ENCODE results near the gene ANKFN1.
"Not testable (repeated sequence)": the region's sequence is repeated elsewhere in the genome, so short reads cannot be mapped to it uniquely, and the experiment has no call there.

Gene ANKFN1

DNA sequence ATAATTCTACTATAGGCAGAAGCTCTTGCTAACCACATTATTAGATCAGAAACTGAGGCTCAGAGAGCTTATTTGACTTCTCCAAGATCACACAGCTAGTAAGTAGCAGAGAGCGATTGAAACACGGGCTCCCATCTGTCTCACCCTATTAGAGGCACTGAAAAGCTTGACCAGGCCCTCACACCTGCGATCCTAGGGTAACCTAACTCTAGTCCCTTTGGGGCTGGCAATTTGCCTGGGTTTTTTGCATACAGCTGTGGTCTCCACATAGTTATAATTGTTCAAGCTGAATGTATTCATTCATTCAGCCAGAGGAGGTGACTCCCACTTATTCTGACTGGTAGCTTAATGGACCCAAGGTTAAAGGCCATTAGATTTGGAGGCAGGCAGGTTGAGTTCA lies 121.2 kb downstream of the ANKFN1 start:
- H3K4me3 ChIP-seq (replicated peaks; ENCODE audit: low read depth, low read length) = no peak overlapping the region
- DNase-seq (ENCODE audit: low read depth) = no peak
- TF ChIP-seq, protein P1, sequence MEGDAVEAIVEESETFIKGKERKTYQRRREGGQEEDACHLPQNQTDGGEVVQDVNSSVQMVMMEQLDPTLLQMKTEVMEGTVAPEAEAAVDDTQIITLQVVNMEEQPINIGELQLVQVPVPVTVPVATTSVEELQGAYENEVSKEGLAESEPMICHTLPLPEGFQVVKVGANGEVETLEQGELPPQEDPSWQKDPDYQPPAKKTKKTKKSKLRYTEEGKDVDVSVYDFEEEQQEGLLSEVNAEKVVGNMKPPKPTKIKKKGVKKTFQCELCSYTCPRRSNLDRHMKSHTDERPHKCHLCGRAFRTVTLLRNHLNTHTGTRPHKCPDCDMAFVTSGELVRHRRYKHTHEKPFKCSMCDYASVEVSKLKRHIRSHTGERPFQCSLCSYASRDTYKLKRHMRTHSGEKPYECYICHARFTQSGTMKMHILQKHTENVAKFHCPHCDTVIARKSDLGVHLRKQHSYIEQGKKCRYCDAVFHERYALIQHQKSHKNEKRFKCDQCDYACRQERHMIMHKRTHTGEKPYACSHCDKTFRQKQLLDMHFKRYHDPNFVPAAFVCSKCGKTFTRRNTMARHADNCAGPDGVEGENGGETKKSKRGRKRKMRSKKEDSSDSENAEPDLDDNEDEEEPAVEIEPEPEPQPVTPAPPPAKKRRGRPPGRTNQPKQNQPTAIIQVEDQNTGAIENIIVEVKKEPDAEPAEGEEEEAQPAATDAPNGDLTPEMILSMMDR (IDR thresholded peaks at IDR 0.05; ENCODE audit: low read length, missing control alignments) = no peak

DNA sequence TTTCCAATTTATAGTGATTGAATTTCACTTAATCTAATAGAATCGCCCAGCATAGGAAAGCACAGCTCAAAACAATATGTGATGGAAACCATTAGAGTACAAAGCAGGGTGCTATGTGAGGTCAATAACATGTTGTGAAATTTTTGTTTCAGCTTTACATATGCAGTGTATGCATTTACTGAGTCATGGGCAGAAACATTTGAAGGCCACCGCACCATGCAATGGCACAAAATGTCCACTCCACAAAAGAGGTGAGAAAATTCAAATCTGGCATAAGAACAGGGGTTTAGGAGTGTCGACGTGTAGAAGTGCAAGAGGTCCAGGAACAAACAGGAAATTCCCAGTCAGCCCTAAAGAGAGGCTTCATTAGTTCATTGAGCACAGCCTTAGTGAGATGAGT lies 131.2 kb downstream of the ANKFN1 start:
- H3K4me3 ChIP-seq (replicated peaks; ENCODE audit: low read depth, low read length) = no peak overlapping the region
- TF ChIP-seq, protein P1 (IDR thresholded peaks at IDR 0.05; ENCODE audit: low read length, missing control alignments) = no peak
- no peak for DNase-seq (ENCODE audit: low read depth)

DNA sequence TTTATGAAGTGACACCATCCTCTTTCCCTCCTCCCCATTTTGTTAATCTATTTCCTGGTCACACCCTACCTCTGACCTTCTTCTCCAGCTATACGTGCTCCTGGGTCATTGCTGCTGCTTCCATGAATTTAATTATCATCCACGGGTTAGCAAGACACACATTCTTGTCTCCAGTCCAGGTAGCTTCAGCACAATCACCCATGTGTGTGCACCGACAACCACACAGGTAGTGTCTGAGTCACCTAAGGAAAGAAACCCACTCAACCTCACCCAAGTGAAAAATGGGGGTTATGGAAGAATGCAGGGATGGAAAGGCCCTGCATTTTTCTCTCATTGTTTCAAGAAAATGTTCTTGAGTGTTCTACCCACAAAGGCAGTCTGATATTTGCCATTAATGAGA lies 135.5 kb downstream of the ANKFN1 start:
- DNase-seq (ENCODE audit: low read depth); H3K4me3 ChIP-seq (replicated peaks; ENCODE audit: low read depth, low read length): not testable (repeated sequence)

DNA sequence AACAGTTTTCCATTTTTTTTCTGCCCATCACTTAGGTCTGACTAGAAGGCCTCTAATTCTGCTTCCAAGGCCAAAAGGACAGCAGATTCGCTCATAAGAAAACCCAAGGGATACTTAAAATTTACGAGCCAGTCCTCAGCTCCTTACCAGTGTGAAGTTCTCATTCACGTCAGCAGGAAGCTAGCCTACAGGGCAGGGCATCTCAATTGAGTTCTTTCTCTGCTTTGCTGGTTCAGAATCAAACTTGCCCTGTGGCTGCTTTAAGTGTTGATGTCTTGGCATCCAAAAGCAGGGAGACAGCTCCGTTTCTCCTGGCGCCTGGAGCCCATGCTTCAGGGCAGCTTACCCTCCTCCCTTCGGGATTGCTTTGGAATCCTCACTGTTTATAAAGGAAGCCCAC lies 136.0 kb downstream of the ANKFN1 start:
- TF ChIP-seq, protein P1 (IDR thresholded peaks at IDR 0.05; ENCODE audit: low read length, missing control alignments) = no peak
- no peak overlapping the region for H3K4me3 ChIP-seq (replicated peaks; ENCODE audit: low read depth, low read length)
- no peak for DNase-seq (ENCODE audit: low read depth)

DNA sequence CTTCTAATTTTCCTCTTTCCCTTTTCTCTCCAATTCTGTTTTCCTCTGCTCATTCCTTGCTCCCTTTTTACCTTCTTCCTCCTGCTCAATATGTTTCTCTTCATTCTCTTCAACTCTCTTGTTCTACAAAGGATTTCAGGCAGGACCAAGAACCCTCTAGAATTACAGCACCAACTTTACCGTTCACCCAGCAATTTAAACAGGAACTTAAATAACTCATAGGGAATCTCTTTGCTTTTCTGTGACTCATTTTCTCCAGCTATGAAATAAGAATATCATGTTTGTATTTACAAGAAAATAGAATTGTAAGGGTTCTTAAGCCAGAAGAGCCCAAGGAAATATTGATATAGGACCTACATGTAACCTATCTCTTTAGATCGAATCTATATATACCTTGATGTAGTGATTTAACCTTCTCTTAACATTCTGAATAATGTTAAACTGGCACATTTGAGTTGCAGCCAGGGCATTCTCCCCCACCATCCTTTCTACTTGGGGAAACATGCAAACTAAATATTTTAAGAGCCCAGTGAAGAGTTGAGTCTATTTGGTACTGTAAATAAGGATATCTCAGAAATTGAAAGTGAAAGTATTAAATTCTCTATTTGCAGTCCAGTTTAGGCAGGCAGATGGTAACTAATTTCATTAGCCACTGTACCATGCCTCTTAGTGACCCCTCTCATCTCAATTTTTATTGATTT lies 137.0 kb downstream of the ANKFN1 start:
- TF ChIP-seq, protein P1 (IDR thresholded peaks at IDR 0.05; ENCODE audit: low read length, missing control alignments) = no peak
- H3K4me3 ChIP-seq (replicated peaks; ENCODE audit: low read depth, low read length) = no peak overlapping the region
- DNase-seq (ENCODE audit: low read depth) = no peak

DNA sequence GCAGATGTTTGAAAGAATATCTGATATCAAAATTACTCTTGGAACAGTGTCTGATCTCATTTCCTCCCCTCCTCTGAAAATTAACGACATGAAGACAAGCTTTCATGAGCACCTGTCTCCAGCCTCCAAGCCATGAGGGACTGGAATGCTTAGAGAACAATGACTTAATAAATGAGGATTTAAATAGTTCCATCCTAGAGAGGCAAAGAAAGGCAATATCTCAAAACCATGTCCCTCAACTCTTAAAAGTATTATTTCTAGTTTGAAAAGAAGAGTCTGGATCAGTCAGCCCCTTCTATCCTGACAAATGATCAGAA lies 137.5 kb downstream of the ANKFN1 start:
- H3K4me3 ChIP-seq (replicated peaks; ENCODE audit: low read depth, low read length) = no peak overlapping the region
- DNase-seq (ENCODE audit: low read depth) = no peak
- TF ChIP-seq, protein P1 (IDR thresholded peaks at IDR 0.05; ENCODE audit: low read length, missing control alignments) = no peak

DNA sequence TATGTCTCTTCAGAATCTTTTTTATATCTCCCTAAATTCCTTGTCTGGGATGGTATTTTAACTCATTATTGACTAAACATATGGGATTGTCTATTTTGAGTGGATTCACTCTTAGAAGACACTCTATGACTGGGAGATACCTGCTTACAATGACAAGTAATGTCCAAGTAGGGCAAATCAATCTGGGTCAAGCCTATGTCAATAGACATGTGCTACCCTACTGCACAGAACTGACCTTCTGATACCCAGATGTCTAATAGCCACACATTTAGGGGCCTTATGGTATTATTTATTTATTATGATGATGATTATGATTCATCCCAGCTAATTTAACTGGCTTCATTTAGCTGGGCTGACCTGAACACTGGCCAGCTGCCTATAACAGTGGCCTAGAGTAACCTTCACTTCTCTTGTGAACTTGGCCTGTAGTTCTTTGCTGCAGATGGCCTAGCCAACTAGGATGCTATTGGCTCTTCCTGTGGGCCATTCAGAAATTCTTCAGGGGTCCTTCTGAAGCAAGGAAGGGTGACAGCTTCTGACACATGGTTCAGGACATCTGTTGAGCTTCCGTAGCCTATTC lies 138.0 kb downstream of the ANKFN1 start:
- no peak overlapping the region for H3K4me3 ChIP-seq (replicated peaks; ENCODE audit: low read depth, low read length)
- TF ChIP-seq, protein P1 (IDR thresholded peaks at IDR 0.05; ENCODE audit: low read length, missing control alignments) = no peak
- DNase-seq (ENCODE audit: low read depth) = no peak

Measured in fibroblast of pulmonary artery (primary cell).